Transverse colon (tissue), 4 donors: ENCODE measurements around the gene FBH1. TPM values are rescaled to one million over a fixed set of nuclear protein-coding genes. Genes with fewer than 3 reads are reported as not detected.

Source experiments
- DNase-seq: peaks from one replicate; pipeline ENCODE4 v3.0.0-alpha.2; 2019
- H3K27ac ChIP-seq, 4 donors: fragments of 200-600 bp; sonication (generic); 2 replicates each; pipeline ENCODE4 v1.5.1; 2016 to 2018; ENCODE audit warnings: inconsistent platforms in 4 of 4
- H3K27me3 ChIP-seq: fragments of 200-600 bp; sonication (generic); 2 replicates; pipeline ENCODE4 v1.5.1; 2017; ENCODE audit warnings: inconsistent platforms
- H3K36me3 ChIP-seq, 4 donors: fragments of 200-600 bp; sonication (generic); 2 replicates each; pipeline ENCODE4 v1.5.1; 2017 to 2019; ENCODE audit warnings: inconsistent platforms in 4 of 4
- H3K4me1 ChIP-seq, 4 donors: fragments of 200-600 bp; sonication (generic); 2 replicates each; pipeline ENCODE4 v1.5.1; 2017 to 2020; ENCODE audit warnings: inconsistent platforms in 4 of 4
- H3K4me3 ChIP-seq, 4 donors: fragments of 200-600 bp; sonication (generic); 1 replicate in 1 of 4; 2 replicates in 3 of 4; pipeline versions ENCODE4 v1.5.1 to v1.6.1; 2017 to 2019; ENCODE audit warnings: inconsistent platforms in 4 of 4
- H3K9me3 ChIP-seq, 2 donors: fragments of 200-600 bp; sonication (generic); 2 replicates each; pipeline ENCODE4 v1.5.1; 2017 to 2019; ENCODE audit warnings: inconsistent platforms in 2 of 2
- CTCF ChIP-seq, 5 experiments: fragments of 200-600 bp in 3 of 5; fragments of 450-650 bp in 2 of 5; sonication (generic) in 3 of 5; IDR thresholded peaks; 1 replicate in 2 of 5; 2 replicates in 3 of 5; pipeline ENCODE4 v1.5.1; 2016 to 2017; ENCODE audit warnings: antibody characterized with exemption in 5 of 5, inconsistent platforms in 3 of 5, mild to moderate bottlenecking in 2 of 5, moderate library complexity in 1 of 5
- EP300 ChIP-seq: sonication (generic); formaldehyde crosslinking; IDR thresholded peaks from one replicate; pipeline ENCODE4 v1.6.1; 2017; ENCODE audit warnings: antibody characterized with exemption, low read depth
- POLR2A ChIP-seq: fragments of 450-650 bp; IDR thresholded peaks from one replicate; pipeline ENCODE4 v1.6.1; 2016; ENCODE audit warnings: antibody characterized with exemption, mild to moderate bottlenecking, moderate library complexity
- POLR2AphosphoS5 ChIP-seq, 3 donors: sonication (generic); formaldehyde crosslinking; IDR thresholded peaks; one replicate each; pipeline ENCODE4 v1.6.1; 2016; ENCODE audit warnings: antibody characterized with exemption in 3 of 3
- WGBS, 2 donors: methylation state at CpG; one replicate each; pipeline ENCODE4 v1.1.5; 2018; ENCODE audit warnings: low coverage in 1 of 2; 5-methylcytosine and 5-hydroxymethylcytosine counted together
- in situ Hi-C, 4 donors: fragments of 200-750 bp; cut with MboI; loops; one replicate each; pipeline versions ENCODE4 v1.15.0 to v1.15.1; 2017; ENCODE audit warnings: low sequenced_read_pairs in 3 of 4, low pct_ligation_motif_present in 1 of 4, low pct_unique_long_range_greater_than_20kb in 1 of 4
- intact Hi-C: fragments of 100-400 bp; cut with DNase I; formaldehyde crosslinking; loops from one replicate; pipeline ENCODE4 v1.15.1; 2023; ENCODE audit warnings: low total_unique reads
- total RNA-seq, 4 donors: library from RNA; depleted of rRNA; stranded (reverse); fragments of >200 nt; gene quantifications; one replicate each; pipeline ENCODE4 v1.1.0, GENCODE V29; 2016

FBH1 gene
- total RNA-seq, 4 donors from 2014 or later = 101 to 143 (median 120) TPM

- Histone ChIP-seq H3K36me3 (no peaks in the 10 kb centered on the region), H3K9me3 (no peaks in the 10 kb centered on the region), H3K27me3 (no peaks in the 10 kb centered on the region), H3K4me1 (peaks cover 0 to 11% (median 0%) of the 10 kb centered on the region in 4 donors), H3K27ac (peak overlapping the region in 2 of 4 donors; percentile 8 to 51), H3K4me3 (no peak overlapping the region)
- DNase-seq = no peak
- intact Hi-C loops = no loop called here
- no peak for TF ChIP-seq POLR2A
- no peak for TF ChIP-seq EP300
- TF ChIP-seq CTCF (IDR thresholded peaks at IDR 0.05) = no peak
- no peak for TF ChIP-seq POLR2AphosphoS5 (IDR thresholded peaks at IDR 0.05)
- 89 to 96% methylated on average over 5 of the region's 5 CpGs for WGBS, 2 donors
- in situ Hi-C loops = no loop called here
Observed at GRCh38 chr10:5985029-5985428, 95.0 kb downstream of the FBH1 start.

Other genes with a start within 250 kb of the FBH1 start
- 10 to 100 TPM; 14.5 to 73.3 (median 61.0) TPM for gene ASB13, start 223.6 kb upstream of the FBH1 start, total RNA-seq
- 100 to 1,000 TPM in 1 of 4 donors, 10 to 100 TPM in 3; 55.0 to 106 (median 75.9) TPM for gene TASOR2, start 205.4 kb upstream of the FBH1 start, total RNA-seq
- gene GDI2, start 76.8 kb upstream of the FBH1 start, total RNA-seq = 100 to 1,000 TPM; 122 to 270 (median 203) TPM
- 10 to 100 TPM in 3 of 4 donors, 1 to 10 TPM in 1; 8.5 to 21.7 (median 17.8) TPM for gene ANKRD16, start 350 bp upstream of the FBH1 start, total RNA-seq
- gene IL15RA, start 87.3 kb downstream of the FBH1 start, total RNA-seq = 10 to 100 TPM in 3 of 4 donors, 1 to 10 TPM in 1; 3.7 to 58.1 (median 24.6) TPM
- 1 to 10 TPM in 1 of 4 donors, under 1 TPM in 1, not detected in 2; 0.79 to 1.1 TPM for gene IL2RA, start 172.1 kb downstream of the FBH1 start, total RNA-seq
- gene RBM17, start 198.8 kb downstream of the FBH1 start, total RNA-seq = 10 to 100 TPM; 45.0 to 80.7 (median 64.7) TPM